Measurements from ENCODE around the gene CDH12.

GRCh38 chr5:22896152-22896551 lies 43.0 kb upstream of the CDH12 start:
- TF ChIP-seq, protein P1, sequence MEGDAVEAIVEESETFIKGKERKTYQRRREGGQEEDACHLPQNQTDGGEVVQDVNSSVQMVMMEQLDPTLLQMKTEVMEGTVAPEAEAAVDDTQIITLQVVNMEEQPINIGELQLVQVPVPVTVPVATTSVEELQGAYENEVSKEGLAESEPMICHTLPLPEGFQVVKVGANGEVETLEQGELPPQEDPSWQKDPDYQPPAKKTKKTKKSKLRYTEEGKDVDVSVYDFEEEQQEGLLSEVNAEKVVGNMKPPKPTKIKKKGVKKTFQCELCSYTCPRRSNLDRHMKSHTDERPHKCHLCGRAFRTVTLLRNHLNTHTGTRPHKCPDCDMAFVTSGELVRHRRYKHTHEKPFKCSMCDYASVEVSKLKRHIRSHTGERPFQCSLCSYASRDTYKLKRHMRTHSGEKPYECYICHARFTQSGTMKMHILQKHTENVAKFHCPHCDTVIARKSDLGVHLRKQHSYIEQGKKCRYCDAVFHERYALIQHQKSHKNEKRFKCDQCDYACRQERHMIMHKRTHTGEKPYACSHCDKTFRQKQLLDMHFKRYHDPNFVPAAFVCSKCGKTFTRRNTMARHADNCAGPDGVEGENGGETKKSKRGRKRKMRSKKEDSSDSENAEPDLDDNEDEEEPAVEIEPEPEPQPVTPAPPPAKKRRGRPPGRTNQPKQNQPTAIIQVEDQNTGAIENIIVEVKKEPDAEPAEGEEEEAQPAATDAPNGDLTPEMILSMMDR (IDR thresholded peaks at IDR 0.05; ENCODE audit: low read depth, low read length, missing input control), result no peak
- TF ChIP-seq, protein P2, sequence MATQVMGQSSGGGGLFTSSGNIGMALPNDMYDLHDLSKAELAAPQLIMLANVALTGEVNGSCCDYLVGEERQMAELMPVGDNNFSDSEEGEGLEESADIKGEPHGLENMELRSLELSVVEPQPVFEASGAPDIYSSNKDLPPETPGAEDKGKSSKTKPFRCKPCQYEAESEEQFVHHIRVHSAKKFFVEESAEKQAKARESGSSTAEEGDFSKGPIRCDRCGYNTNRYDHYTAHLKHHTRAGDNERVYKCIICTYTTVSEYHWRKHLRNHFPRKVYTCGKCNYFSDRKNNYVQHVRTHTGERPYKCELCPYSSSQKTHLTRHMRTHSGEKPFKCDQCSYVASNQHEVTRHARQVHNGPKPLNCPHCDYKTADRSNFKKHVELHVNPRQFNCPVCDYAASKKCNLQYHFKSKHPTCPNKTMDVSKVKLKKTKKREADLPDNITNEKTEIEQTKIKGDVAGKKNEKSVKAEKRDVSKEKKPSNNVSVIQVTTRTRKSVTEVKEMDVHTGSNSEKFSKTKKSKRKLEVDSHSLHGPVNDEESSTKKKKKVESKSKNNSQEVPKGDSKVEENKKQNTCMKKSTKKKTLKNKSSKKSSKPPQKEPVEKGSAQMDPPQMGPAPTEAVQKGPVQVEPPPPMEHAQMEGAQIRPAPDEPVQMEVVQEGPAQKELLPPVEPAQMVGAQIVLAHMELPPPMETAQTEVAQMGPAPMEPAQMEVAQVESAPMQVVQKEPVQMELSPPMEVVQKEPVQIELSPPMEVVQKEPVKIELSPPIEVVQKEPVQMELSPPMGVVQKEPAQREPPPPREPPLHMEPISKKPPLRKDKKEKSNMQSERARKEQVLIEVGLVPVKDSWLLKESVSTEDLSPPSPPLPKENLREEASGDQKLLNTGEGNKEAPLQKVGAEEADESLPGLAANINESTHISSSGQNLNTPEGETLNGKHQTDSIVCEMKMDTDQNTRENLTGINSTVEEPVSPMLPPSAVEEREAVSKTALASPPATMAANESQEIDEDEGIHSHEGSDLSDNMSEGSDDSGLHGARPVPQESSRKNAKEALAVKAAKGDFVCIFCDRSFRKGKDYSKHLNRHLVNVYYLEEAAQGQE (IDR thresholded peaks at IDR 0.05), result no peak
- TF ChIP-seq, protein P3, sequence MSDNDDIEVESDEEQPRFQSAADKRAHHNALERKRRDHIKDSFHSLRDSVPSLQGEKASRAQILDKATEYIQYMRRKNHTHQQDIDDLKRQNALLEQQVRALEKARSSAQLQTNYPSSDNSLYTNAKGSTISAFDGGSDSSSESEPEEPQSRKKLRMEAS (IDR thresholded peaks at IDR 0.05), result no peak
